NK-92 (cell line): ENCODE data around the gene POU3F2.

ENCODE experiments used
- DNase-seq: peaks from one replicate; lab custom pipeline; 2025; ENCODE audit not compliant: unreplicated experiment; lab: John Stamatoyannopoulos, UW

The POU3F2 gene

GRCh38 chr6:98843271-98844243 is 9.2 kb downstream of the POU3F2 start:
- no peak for DNase-seq

GRCh38 chr6:98844244-98845210 is 10.2 kb downstream of the POU3F2 start:
- no peak for DNase-seq

- DNase-seq: no peak
Measured at GRCh38 chr6:98845211-98846020, 11.0 kb downstream of the POU3F2 start.

- no peak for DNase-seq
Measured at GRCh38 chr6:98846021-98846380, 11.6 kb downstream of the POU3F2 start.

- no peak for DNase-seq
Measured at GRCh38 chr6:98847416-98847778, 13.0 kb downstream of the POU3F2 start.

GRCh38 chr6:98847779-98848538 is 13.6 kb downstream of the POU3F2 start:
- no peak for DNase-seq

GRCh38 chr6:98848539-98849242 is 14.3 kb downstream of the POU3F2 start:
- no peak for DNase-seq

- DNase-seq: no peak
Measured at GRCh38 chr6:98864497-98864896, 30.1 kb downstream of the POU3F2 start.

GRCh38 chr6:98871057-98871456 is 36.7 kb downstream of the POU3F2 start:
- DNase-seq: no peak

GRCh38 chr6:98871821-98872220 is 37.4 kb downstream of the POU3F2 start:
- DNase-seq: no peak

GRCh38 chr6:98875375-98875774 is 41.0 kb downstream of the POU3F2 start:
- no peak for DNase-seq

- DNase-seq: no peak
Measured at GRCh38 chr6:98877250-98877649, 42.9 kb downstream of the POU3F2 start.

- no peak for DNase-seq
Measured at GRCh38 chr6:98880486-98880885, 46.1 kb downstream of the POU3F2 start.

GRCh38 chr6:98885330-98885729 is 51.0 kb downstream of the POU3F2 start:
- DNase-seq: no peak

- DNase-seq: no peak
Measured at GRCh38 chr6:98887650-98888049, 53.3 kb downstream of the POU3F2 start.
